Small intestine (tissue), 7 donors: ENCODE data around the gene CYSRT1. TPM values are rescaled to one million over a fixed set of nuclear protein-coding genes. Genes with fewer than 3 reads are reported as not detected.

Experiments
- DNase-seq, 2 donors: peaks; one replicate each; pipeline versions ENCODE4 v3.0.0 to v3.0.0-alpha.2; 2013
- FAIRE-seq: peaks from 2 replicates; lab custom pipeline; 2012; peaks lifted over from hg19 to GRCh38; lab: Jason Lieb, UNC
- H3K27ac ChIP-seq, 3 donors: one replicate each; pipeline ENCODE4 v1.5.1; 2013; ENCODE audit warnings: low read length in 2 of 3, mild to moderate bottlenecking in 2 of 3, control low read depth in 1 of 3, inconsistent platforms in 1 of 3, low read depth in 1 of 3, moderate library complexity in 1 of 3
- H3K27me3 ChIP-seq, 3 donors: one replicate each; pipeline ENCODE4 v1.6.1; 2013; ENCODE audit warnings: low read length in 3 of 3, inconsistent platforms in 1 of 3; ENCODE audit not compliant: control insufficient read depth in 3 of 3, insufficient read depth in 3 of 3
- H3K36me3 ChIP-seq, 3 donors: one replicate each; pipeline ENCODE4 v1.6.1; 2013; ENCODE audit warnings: low read length in 3 of 3, inconsistent platforms in 1 of 3, low read depth in 1 of 3, mild to moderate bottlenecking in 1 of 3, moderate library complexity in 1 of 3; ENCODE audit not compliant: control insufficient read depth in 3 of 3, insufficient read depth in 2 of 3
- H3K4me1 ChIP-seq, 3 donors: one replicate each; pipeline ENCODE4 v1.6.1; 2013; ENCODE audit warnings: low read length in 2 of 3, inconsistent platforms in 1 of 3, low read depth in 1 of 3, mild to moderate bottlenecking in 1 of 3, moderate library complexity in 1 of 3; ENCODE audit not compliant: control insufficient read depth in 3 of 3, insufficient read depth in 2 of 3
- H3K4me3 ChIP-seq, 3 donors: one replicate each; pipeline ENCODE4 v1.5.1; 2013; ENCODE audit warnings: low read length in 3 of 3, control low read depth in 1 of 3, inconsistent platforms in 1 of 3, low read depth in 1 of 3, mild to moderate bottlenecking in 1 of 3, moderate library complexity in 1 of 3
- H3K9me3 ChIP-seq, 2 donors: one replicate each; pipeline ENCODE4 v1.6.1; 2013; ENCODE audit warnings: low read depth in 1 of 2, low read length in 1 of 2; ENCODE audit not compliant: control insufficient read depth in 2 of 2, insufficient read depth in 1 of 2
- WGBS, 3 donors: extraction: QIAGEN DNeasy Blood & Tissue Kit; methylation state at CpG; one replicate each; pipeline ENCODE4 v1.1.7; 2013; 5-methylcytosine and 5-hydroxymethylcytosine counted together
- polyA plus RNA-seq, 4 donors: library from polyadenylated mRNA; stranded (reverse) in 3 of 4; unstranded in 1 of 4; fragments of 200-250 nt in 3 of 4; fragments of 120-200 nt in 1 of 4; gene quantifications; one replicate each; pipeline versions ENCODE4 v1.2.1 to v1.2.3, GENCODE V29; 2013
- donor health status: healthy with polysubstance abuse.
- donor health status: control.
- donor health status: control.
- donor health status: Bipolar disorder and iron deficiency.
- donor health status: healthy.

CYSRT1 gene
- polyA plus RNA-seq, 4 donors: 0.57 to 70.0 (median 1.5) TPM

GRCh38 chr9:137228968-137229896, 4.3 kb downstream of the CYSRT1 start:
- WGBS, 3 donors: 61 to 69% (median 68%) methylated on average over 26 to 27 of the region's 27 CpGs
- peaks cover 0 to 31% (median 0%) of the 10 kb centered on the region in 3 donors for H3K36me3 ChIP-seq
- H3K27ac ChIP-seq: peak overlapping the region in 1 of 3 donors; percentile 95
- no peak overlapping the region for H3K4me3 ChIP-seq
- FAIRE-seq (no peak), DNase-seq (peak in 1 of 2 donors; percentile 36)
- peaks cover 0 to 84% (median 11%) of the 10 kb centered on the region in 3 donors for H3K4me1 ChIP-seq
- H3K27me3 ChIP-seq: no peaks in the 10 kb centered on the region
- H3K9me3 ChIP-seq: no peaks in the 10 kb centered on the region

- no peaks in the 10 kb centered on the region for H3K27me3 ChIP-seq
- peak overlapping the region in 1 of 3 donors; percentile 21 for H3K4me3 ChIP-seq
- FAIRE-seq: no peak
- H3K36me3 ChIP-seq: peaks cover 0 to 40% (median 0%) of the 10 kb centered on the region in 3 donors
- H3K9me3 ChIP-seq: no peaks in the 10 kb centered on the region
- 17 to 51% (median 27%) methylated on average over 27 to 31 of the region's 31 CpGs for WGBS, 3 donors
- H3K27ac ChIP-seq: peak overlapping the region in 2 of 3 donors; percentile 5 to 95
- H3K4me1 ChIP-seq: peaks cover 0 to 80% (median 11%) of the 10 kb centered on the region in 3 donors
- DNase-seq: peak; percentile 52 to 92
Observed at GRCh38 chr9:137229903-137230704, 5.1 kb downstream of the CYSRT1 start.

GRCh38 chr9:137230705-137231371, 5.9 kb downstream of the CYSRT1 start, which contains the start of gene SLC34A3:
TSS of gene SLC34A3 (plus strand) at chr9:137230901. CDS start at chr9:137231703, 802 bp downstream.
- H3K27ac ChIP-seq: peak within 1 kb of the TSS in 2 of 3 donors; percentile 5 to 95
- no peaks in the 10 kb centered on the region for H3K27me3 ChIP-seq
- FAIRE-seq (no peak), DNase-seq (peak; percentile 56 to 78)
- H3K9me3 ChIP-seq: no peaks in the 10 kb centered on the region
- 17 to 51% (median 28%) methylated on average over 14 of the region's 14 CpGs for WGBS, 3 donors
- peaks cover 0 to 47% (median 0%) of the 10 kb centered on the region in 3 donors for H3K36me3 ChIP-seq
- peak within 1 kb of the TSS in 1 of 3 donors; percentile 21 for H3K4me3 ChIP-seq
- H3K4me1 ChIP-seq: peaks cover 0 to 79% (median 11%) of the 10 kb centered on the region in 3 donors

- H3K36me3 ChIP-seq: peaks cover 0 to 47% (median 0%) of the 10 kb centered on the region in 3 donors
- FAIRE-seq (no peak), DNase-seq (no peak)
- H3K27ac ChIP-seq: peak overlapping the region in 1 of 3 donors; percentile 95
- no peak overlapping the region for H3K4me3 ChIP-seq
- H3K27me3 ChIP-seq: no peaks in the 10 kb centered on the region
- WGBS, 3 donors: 78 to 84% (median 80%) methylated on average over 20 to 23 of the region's 23 CpGs
- H3K9me3 ChIP-seq: no peaks in the 10 kb centered on the region
- peaks cover 0 to 74% (median 11%) of the 10 kb centered on the region in 3 donors for H3K4me1 ChIP-seq
Observed at GRCh38 chr9:137231372-137232039, 6.5 kb downstream of the CYSRT1 start.

GRCh38 chr9:137232101-137232500, 7.1 kb downstream of the CYSRT1 start:
- WGBS, 3 donors: 54 to 75% (median 69%) methylated on average over 7 to 10 of the region's 10 CpGs
- Histone ChIP-seq H3K9me3 (no peaks in the 10 kb centered on the region), H3K4me1 (peaks cover 3 to 74% (median 11%) of the 10 kb centered on the region in 3 donors), H3K27ac (peak overlapping the region in 1 of 3 donors; percentile 95), H3K36me3 (peaks cover 0 to 47% (median 0%) of the 10 kb centered on the region in 3 donors), H3K4me3 (no peak overlapping the region), H3K27me3 (no peaks in the 10 kb centered on the region)
- FAIRE-seq (no peak), DNase-seq (no peak)

- peaks cover 0 to 47% (median 0%) of the 10 kb centered on the region in 3 donors for H3K36me3 ChIP-seq
- DNase-seq: peak in 1 of 2 donors; percentile 55
- peaks cover 3 to 74% (median 11%) of the 10 kb centered on the region in 3 donors for H3K4me1 ChIP-seq
- no peaks in the 10 kb centered on the region for H3K27me3 ChIP-seq
- no peak for FAIRE-seq
- no peak overlapping the region for H3K4me3 ChIP-seq
- H3K9me3 ChIP-seq: no peaks in the 10 kb centered on the region
- 18 to 73% (median 46%) methylated on average over 14 to 24 of the region's 24 CpGs for WGBS, 3 donors
- H3K27ac ChIP-seq: peak overlapping the region in 1 of 3 donors; percentile 95
Observed at GRCh38 chr9:137232510-137232909, 7.5 kb downstream of the CYSRT1 start.

GRCh38 chr9:137233143-137233980, 8.4 kb downstream of the CYSRT1 start:
- peaks cover 0 to 50% (median 0%) of the 10 kb centered on the region in 3 donors for H3K36me3 ChIP-seq
- H3K9me3 ChIP-seq: no peaks in the 10 kb centered on the region
- peaks cover 3 to 74% (median 11%) of the 10 kb centered on the region in 3 donors for H3K4me1 ChIP-seq
- FAIRE-seq (no peak), DNase-seq (no peak)
- 28 to 76% (median 52%) methylated on average over 29 to 40 of the region's 40 CpGs for WGBS, 3 donors
- no peaks in the 10 kb centered on the region for H3K27me3 ChIP-seq
- H3K27ac ChIP-seq: peak overlapping the region in 1 of 3 donors; percentile 54
- peak overlapping the region in 1 of 3 donors; percentile 23 for H3K4me3 ChIP-seq
